ENCODE measurements around the gene RAP1GAP2.
"Not testable (repeated sequence)": the region's sequence is repeated elsewhere in the genome, so short reads cannot be mapped to it uniquely, and the experiment has no call there.

Gene RAP1GAP2

GRCh38 chr17:3039736-3040135 lies 243.5 kb downstream of the RAP1GAP2 start:
- no peak for DNase-seq (ENCODE audit: low read depth, low spot score)

- DNase-seq (ENCODE audit: low read depth, low spot score) = no peak
Observed at GRCh38 chr17:3040882-3041281, 244.6 kb downstream of the RAP1GAP2 start.

- peak; percentile 34 for DNase-seq (ENCODE audit: low read depth, low spot score)
Observed at GRCh38 chr17:3043737-3044365, 247.6 kb downstream of the RAP1GAP2 start.

- no peak for DNase-seq (ENCODE audit: low read depth, low spot score)
Observed at GRCh38 chr17:3046753-3047152, 250.5 kb downstream of the RAP1GAP2 start.

- DNase-seq (ENCODE audit: low read depth, low spot score) = peak; percentile 99
Observed at GRCh38 chr17:3048727-3049471, 252.7 kb downstream of the RAP1GAP2 start.

GRCh38 chr17:3049705-3050295 lies 253.6 kb downstream of the RAP1GAP2 start:
- no peak for DNase-seq (ENCODE audit: low read depth, low spot score)

- not testable (repeated sequence) for DNase-seq (ENCODE audit: low read depth, low spot score)
Observed at GRCh38 chr17:3054868-3055267, 258.6 kb downstream of the RAP1GAP2 start.

- not testable (repeated sequence) for DNase-seq (ENCODE audit: low read depth, low spot score)
Observed at GRCh38 chr17:3062824-3063377, 266.7 kb downstream of the RAP1GAP2 start.

- not testable (repeated sequence) for DNase-seq (ENCODE audit: low read depth, low spot score)
Observed at GRCh38 chr17:3063507-3063906, 267.3 kb downstream of the RAP1GAP2 start, which contains the start of gene OR1D5. Gene OR1D5 (minus strand): TSS chr17:3063607. CDS start chr17:3063607, 0 bp downstream.

GRCh38 chr17:3065192-3065591 lies 269.0 kb downstream of the RAP1GAP2 start:
- DNase-seq (ENCODE audit: low read depth, low spot score) = not testable (repeated sequence)

GRCh38 chr17:3073850-3074249 lies 277.6 kb downstream of the RAP1GAP2 start:
- DNase-seq (ENCODE audit: low read depth, low spot score) = not testable (repeated sequence)

Measured in ELF-1 (cell line).